ENCODE data around the gene BRD1. TPM values are rescaled to one million over a fixed set of nuclear protein-coding genes. Genes with fewer than 3 reads are reported as not detected.
A peak's percentile ranks its signal among the peaks of the same experiment; 100 is the strongest.

BRD1 gene
- total and polyA plus RNA-seq, 5 donors from 2014 or later, result 2.0 to 133 (median 2.3) TPM

DNA sequence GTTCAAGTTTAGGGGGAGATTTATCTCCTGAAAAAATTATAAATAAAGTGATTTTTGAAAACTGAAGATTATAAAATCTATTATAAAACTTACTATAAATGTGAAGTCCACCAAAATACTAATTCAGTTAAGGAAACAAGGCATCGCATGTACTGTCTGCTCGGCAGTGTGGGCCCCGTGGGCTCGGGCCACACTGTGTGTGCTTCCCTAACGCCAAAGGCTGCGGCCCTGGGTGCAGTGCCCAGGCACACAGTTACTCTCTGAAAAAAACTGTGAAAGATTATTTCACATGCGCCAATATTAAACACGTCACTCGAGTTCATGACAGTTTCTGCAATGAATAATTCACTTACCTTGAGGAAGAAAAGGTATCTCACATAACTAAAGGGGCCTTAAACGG lies 39.8 kb downstream of the BRD1 start:
- H3K4me1 ChIP-seq (ENCODE audit: control insufficient read depth, insufficient read depth, low read length, poor library complexity, severe bottlenecking), result peaks cover 33% of the 10 kb centered on the region
- Mint-ChIP-seq H3K4me1 (peaks cover 5 to 69% (median 33%) of the 10 kb centered on the region in 4 donors), H3K27ac (peak overlapping the region in 2 of 3 donors; percentile 90 to 94), H3K4me3 (peak overlapping the region in 3 of 4 donors; percentile 47 to 67 (median 60)), H3K9me3 (peaks cover 0 to 1% (median 0%) of the 10 kb centered on the region in 7 donors), H3K36me3 (peaks cover 27% of the 10 kb centered on the region), H3K27me3 (no peaks in the 10 kb centered on the region)
- no peak for DNase-seq
- H3K9me3 ChIP-seq (ENCODE audit: control insufficient read depth in 2 of 2, low read length in 2 of 2), result no peaks in the 10 kb centered on the region
- peaks cover 71% of the 10 kb centered on the region for H3K36me3 ChIP-seq (ENCODE audit: control insufficient read depth, insufficient read depth, low read length)
- peak overlapping the region; percentile 11 for H3K4me3 ChIP-seq (ENCODE audit: low read depth, low read length)
- ATAC-seq (ENCODE audit: low read depth in 2 of 2), result no peak
- H3K27me3 ChIP-seq (ENCODE audit: control insufficient read depth, insufficient read depth, low read length), result no peaks in the 10 kb centered on the region
- peak overlapping the region; percentile 60 for H3K27ac ChIP-seq (ENCODE audit: insufficient read depth, low read length, poor library complexity, severe bottlenecking)

DNA sequence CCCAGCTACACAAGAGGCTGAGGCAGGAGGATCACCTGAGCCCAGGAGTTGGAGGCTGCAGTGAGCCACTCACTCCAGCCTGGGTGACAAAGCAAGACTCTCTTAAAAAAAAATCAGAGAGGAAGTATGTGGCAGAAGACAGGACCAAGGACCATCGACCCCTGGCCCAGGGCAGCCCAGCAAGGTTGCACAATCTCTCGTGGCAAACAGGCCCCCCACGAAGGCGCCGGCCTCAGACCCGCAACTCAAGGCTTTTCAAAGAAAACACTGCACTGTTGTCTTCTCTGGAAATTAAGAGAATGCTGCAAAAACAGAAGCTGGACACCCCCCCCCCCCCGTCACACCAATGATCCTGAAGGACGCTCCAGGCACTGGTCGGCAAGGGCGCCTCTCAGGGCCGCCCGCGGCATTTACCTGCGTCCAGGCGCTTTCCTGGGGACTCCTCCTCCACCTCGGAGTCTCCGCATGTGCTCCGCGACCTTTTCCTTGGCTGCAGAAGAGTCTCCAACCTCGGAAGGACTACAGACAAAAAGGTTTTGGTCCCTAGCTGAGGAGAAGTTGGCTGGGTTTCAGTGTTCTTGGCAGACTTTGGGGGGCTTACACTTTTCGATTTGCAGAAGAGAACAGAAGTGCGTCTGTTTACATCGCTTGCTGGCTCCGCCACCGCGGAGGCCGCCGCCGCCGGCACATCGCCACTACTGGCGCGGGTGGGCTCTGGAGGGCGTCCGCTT lies 40.5 kb downstream of the BRD1 start:
- Histone ChIP-seq H3K36me3 (ENCODE audit: control insufficient read depth, insufficient read depth, low read length) (peaks cover 66% of the 10 kb centered on the region), H3K27me3 (ENCODE audit: control insufficient read depth, insufficient read depth, low read length) (no peaks in the 10 kb centered on the region), H3K27ac (ENCODE audit: insufficient read depth, low read length, poor library complexity, severe bottlenecking) (no peak overlapping the region), H3K4me1 (ENCODE audit: control insufficient read depth, insufficient read depth, low read length, poor library complexity, severe bottlenecking) (peaks cover 31% of the 10 kb centered on the region), H3K9me3 (ENCODE audit: control insufficient read depth in 2 of 2, low read length in 2 of 2) (no peaks in the 10 kb centered on the region), H3K4me3 (ENCODE audit: low read depth, low read length) (no peak overlapping the region)
- Mint-ChIP-seq H3K4me1 (peaks cover 5 to 63% (median 32%) of the 10 kb centered on the region in 4 donors), H3K4me3 (no peak overlapping the region), H3K27ac (peak overlapping the region in 1 of 3 donors; percentile 41), H3K36me3 (peaks cover 20% of the 10 kb centered on the region), H3K9me3 (peaks cover 0 to 1% (median 0%) of the 10 kb centered on the region in 7 donors), H3K27me3 (no peaks in the 10 kb centered on the region)
- no peak for DNase-seq
- no peak for ATAC-seq (ENCODE audit: low read depth in 2 of 2)

DNA sequence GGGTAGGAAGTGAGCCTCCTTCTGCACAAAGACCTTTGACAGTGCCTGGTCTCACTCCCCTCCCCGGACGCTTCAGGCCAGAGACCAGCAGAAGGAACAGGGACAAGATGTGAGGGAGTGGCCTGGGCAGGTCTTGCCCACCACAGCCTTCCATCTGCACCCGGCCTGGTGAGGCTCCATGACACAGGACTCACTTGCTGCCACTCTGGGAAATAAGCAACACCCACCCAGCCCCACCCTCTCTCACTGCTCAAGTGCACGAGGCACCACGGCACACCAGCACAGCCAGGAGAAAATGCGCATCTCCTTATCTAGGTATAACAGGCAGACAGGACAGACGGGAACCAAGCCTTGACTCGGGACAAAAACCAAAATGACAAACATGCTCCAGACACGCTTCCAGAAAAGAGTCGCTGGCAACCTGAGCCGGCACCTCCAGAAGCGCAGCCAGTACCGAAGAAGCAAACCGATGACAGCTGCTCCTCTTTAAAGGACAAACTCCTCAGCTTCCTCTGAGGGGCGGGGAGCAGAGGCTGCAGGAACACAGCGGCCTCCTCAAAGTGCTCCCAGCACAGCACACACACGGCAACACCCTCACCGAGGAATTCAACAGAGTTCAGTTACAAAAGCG lies 41.7 kb downstream of the BRD1 start:
- peaks cover 23% of the 10 kb centered on the region for H3K4me1 ChIP-seq (ENCODE audit: control insufficient read depth, insufficient read depth, low read length, poor library complexity, severe bottlenecking)
- H3K27ac ChIP-seq (ENCODE audit: insufficient read depth, low read length, poor library complexity, severe bottlenecking), result no peak overlapping the region
- Mint-ChIP-seq H3K9me3 (peaks cover 0 to 1% (median 0%) of the 10 kb centered on the region in 7 donors), H3K27me3 (no peaks in the 10 kb centered on the region), H3K4me3 (no peak overlapping the region), H3K36me3 (peaks cover 18% of the 10 kb centered on the region), H3K4me1 (peaks cover 0 to 54% (median 26%) of the 10 kb centered on the region in 4 donors), H3K27ac (peak overlapping the region in 1 of 3 donors; percentile 75)
- peaks cover 59% of the 10 kb centered on the region for H3K36me3 ChIP-seq (ENCODE audit: control insufficient read depth, insufficient read depth, low read length)
- no peak overlapping the region for H3K4me3 ChIP-seq (ENCODE audit: low read depth, low read length)
- no peaks in the 10 kb centered on the region for H3K27me3 ChIP-seq (ENCODE audit: control insufficient read depth, insufficient read depth, low read length)
- DNase-seq, result no peak
- no peak for ATAC-seq (ENCODE audit: low read depth in 2 of 2)
- H3K9me3 ChIP-seq (ENCODE audit: control insufficient read depth in 2 of 2, low read length in 2 of 2), result no peaks in the 10 kb centered on the region

DNA sequence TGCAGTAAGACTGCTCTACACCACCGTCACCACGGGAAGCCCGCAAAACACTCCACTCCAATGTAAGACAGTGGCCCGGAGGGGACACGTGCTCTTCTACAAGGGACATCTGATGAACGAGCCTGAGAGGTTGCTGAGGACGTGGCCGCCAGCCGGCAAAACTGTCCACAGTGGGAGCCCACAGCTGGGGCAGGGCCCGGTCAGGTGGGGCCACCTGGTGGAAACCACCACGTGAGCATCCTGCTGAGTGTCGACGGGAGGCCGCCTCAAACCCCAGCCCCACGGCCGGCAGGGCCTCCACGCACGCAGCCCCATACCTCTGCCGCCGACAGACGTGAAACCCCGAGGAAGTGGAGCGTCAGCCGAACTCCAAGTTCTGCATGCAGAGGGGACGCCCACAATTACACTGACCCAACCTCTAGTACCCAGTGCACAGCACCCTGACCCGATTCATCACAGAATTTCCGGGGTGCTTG lies 42.6 kb downstream of the BRD1 start:
- H3K4me1 ChIP-seq (ENCODE audit: control insufficient read depth, insufficient read depth, low read length, poor library complexity, severe bottlenecking), result peaks cover 26% of the 10 kb centered on the region

DNA sequence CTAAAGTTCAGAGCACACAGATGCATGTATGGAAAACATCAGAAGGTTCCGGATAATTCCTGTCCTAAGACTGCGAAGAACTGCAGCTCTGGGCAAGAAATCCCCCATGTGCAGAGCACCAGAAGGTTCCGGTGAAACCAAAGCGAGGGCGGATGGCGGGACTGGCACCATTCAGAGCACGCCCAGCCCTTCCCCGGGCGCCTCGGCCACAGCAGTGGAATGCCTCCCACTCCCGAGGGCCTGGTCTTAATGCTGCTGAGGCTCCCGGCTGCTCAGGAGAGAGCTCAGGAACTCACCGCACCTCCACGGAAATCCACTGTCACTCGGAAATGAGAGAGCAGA lies 43.1 kb downstream of the BRD1 start:
- Mint-ChIP-seq H3K4me1 (peaks cover 0 to 44% (median 16%) of the 10 kb centered on the region in 4 donors), H3K27me3 (no peaks in the 10 kb centered on the region), H3K27ac (no peak overlapping the region), H3K9me3 (peaks cover 0 to 1% (median 0%) of the 10 kb centered on the region in 7 donors), H3K4me3 (no peak overlapping the region), H3K36me3 (peaks cover 18% of the 10 kb centered on the region)
- no peak overlapping the region for H3K27ac ChIP-seq (ENCODE audit: insufficient read depth, low read length, poor library complexity, severe bottlenecking)
- peaks cover 58% of the 10 kb centered on the region for H3K36me3 ChIP-seq (ENCODE audit: control insufficient read depth, insufficient read depth, low read length)
- no peak for DNase-seq
- no peaks in the 10 kb centered on the region for H3K27me3 ChIP-seq (ENCODE audit: control insufficient read depth, insufficient read depth, low read length)
- H3K4me1 ChIP-seq (ENCODE audit: control insufficient read depth, insufficient read depth, low read length, poor library complexity, severe bottlenecking), result peaks cover 21% of the 10 kb centered on the region
- H3K4me3 ChIP-seq (ENCODE audit: low read depth, low read length), result no peak overlapping the region
- ATAC-seq (ENCODE audit: low read depth in 2 of 2), result no peak
- no peaks in the 10 kb centered on the region for H3K9me3 ChIP-seq (ENCODE audit: control insufficient read depth in 2 of 2, low read length in 2 of 2)

More for the DNA sequence above, 42.6 kb downstream of the BRD1 start:
- peaks cover 58% of the 10 kb centered on the region for H3K36me3 ChIP-seq (ENCODE audit: control insufficient read depth, insufficient read depth, low read length)
- H3K4me3 ChIP-seq (ENCODE audit: low read depth, low read length), result no peak overlapping the region
- H3K4me3 Mint-ChIP-seq, result no peak overlapping the region
- H3K27me3 ChIP-seq (ENCODE audit: control insufficient read depth, insufficient read depth, low read length), result no peaks in the 10 kb centered on the region
- H3K27ac Mint-ChIP-seq, result no peak overlapping the region
- peaks cover 0 to 1% (median 0%) of the 10 kb centered on the region in 7 donors for H3K9me3 Mint-ChIP-seq
- no peak overlapping the region for H3K27ac ChIP-seq (ENCODE audit: insufficient read depth, low read length, poor library complexity, severe bottlenecking)
- peaks cover 18% of the 10 kb centered on the region for H3K36me3 Mint-ChIP-seq
- no peaks in the 10 kb centered on the region for H3K9me3 ChIP-seq (ENCODE audit: control insufficient read depth in 2 of 2, low read length in 2 of 2)
- ATAC-seq (ENCODE audit: low read depth in 2 of 2) (no peak), DNase-seq (no peak)
- peaks cover 0 to 49% (median 19%) of the 10 kb centered on the region in 4 donors for H3K4me1 Mint-ChIP-seq
- no peaks in the 10 kb centered on the region for H3K27me3 Mint-ChIP-seq

DNA sequence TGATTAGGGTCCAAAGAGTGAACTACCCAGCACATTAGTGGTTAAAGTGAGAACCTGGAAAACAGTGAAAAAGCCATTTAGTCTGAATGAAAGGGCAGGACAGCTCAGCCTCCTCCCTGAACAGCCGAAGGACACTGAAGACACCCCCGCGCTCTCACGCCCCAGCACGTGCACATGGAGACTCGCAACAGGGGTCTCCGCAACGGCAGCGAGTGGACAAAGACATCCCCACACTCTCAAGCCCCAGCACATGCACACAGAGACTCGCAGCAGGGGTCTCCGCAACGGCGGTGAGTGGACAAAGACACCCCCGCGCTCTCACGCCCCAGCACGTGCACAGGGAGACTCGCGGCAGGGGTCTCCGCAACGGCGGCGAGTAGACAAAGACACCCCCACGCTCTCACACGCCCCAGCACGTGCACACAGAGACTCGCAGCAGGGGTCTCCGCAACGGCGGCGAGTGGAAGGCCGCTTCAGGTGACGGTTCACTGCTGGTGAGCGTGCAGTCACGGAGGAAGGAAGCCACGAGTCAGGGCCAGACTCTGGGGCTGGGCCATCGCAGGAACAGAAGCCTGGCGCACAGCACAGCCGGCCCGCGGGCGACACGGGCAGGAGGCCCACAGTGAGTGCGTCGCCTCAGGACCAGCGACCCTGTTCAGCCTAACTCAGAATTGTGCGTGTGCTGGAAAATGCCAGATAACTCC lies 43.6 kb downstream of the BRD1 start:
- peak overlapping the region in 1 of 3 donors; percentile 18 for H3K27ac Mint-ChIP-seq

DNA sequence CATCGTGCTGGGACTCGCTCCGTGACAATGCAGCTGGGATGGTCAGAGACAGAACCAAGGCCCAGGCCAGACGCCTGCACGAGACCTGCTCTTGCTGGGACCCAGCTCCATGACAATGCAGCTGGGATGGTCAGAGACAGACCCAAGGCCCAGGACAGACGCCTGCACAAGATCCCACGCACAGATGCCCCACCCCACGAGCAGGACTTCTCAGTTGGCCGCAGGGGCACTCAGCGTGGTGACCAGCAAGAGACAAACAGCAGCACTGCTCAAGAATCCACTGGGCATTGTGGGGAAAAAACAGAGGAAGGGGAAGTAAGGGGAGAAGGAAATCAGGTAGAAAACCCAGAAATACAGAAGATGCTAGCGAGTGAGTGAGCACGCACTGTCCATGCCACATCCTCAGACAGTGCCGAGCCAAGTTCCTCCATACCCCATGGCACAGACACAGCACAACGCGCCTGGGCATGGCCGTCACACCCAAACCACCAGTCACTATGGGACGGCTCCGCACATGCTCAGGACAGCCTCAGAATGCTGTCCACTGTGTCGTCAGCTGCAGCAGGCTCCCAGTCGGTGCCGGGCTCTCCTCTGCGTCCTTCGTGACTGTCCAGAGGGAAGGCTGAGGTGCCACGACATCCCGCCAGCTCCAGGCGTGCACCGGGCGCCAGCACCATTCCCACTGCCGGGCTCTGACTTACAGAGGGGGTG lies 44.5 kb downstream of the BRD1 start:
- no peak overlapping the region for H3K4me3 Mint-ChIP-seq
- peaks cover 0 to 1% (median 0%) of the 10 kb centered on the region in 7 donors for H3K9me3 Mint-ChIP-seq
- Histone ChIP-seq H3K27me3 (ENCODE audit: control insufficient read depth, insufficient read depth, low read length) (no peaks in the 10 kb centered on the region), H3K4me1 (ENCODE audit: control insufficient read depth, insufficient read depth, low read length, poor library complexity, severe bottlenecking) (peaks cover 7% of the 10 kb centered on the region), H3K4me3 (ENCODE audit: low read depth, low read length) (no peak overlapping the region), H3K9me3 (ENCODE audit: control insufficient read depth in 2 of 2, low read length in 2 of 2) (no peaks in the 10 kb centered on the region), H3K36me3 (ENCODE audit: control insufficient read depth, insufficient read depth, low read length) (peaks cover 62% of the 10 kb centered on the region), H3K27ac (ENCODE audit: insufficient read depth, low read length, poor library complexity, severe bottlenecking) (no peak overlapping the region)
- peaks cover 16% of the 10 kb centered on the region for H3K36me3 Mint-ChIP-seq
- DNase-seq, result no peak
- peaks cover 0 to 33% (median 11%) of the 10 kb centered on the region in 4 donors for H3K4me1 Mint-ChIP-seq
- H3K27ac Mint-ChIP-seq, result peak overlapping the region in 1 of 3 donors; percentile 15
- H3K27me3 Mint-ChIP-seq, result no peaks in the 10 kb centered on the region
- ATAC-seq (ENCODE audit: low read depth in 2 of 2), result no peak

More for the DNA sequence above, 43.6 kb downstream of the BRD1 start:
- H3K4me3 Mint-ChIP-seq, result no peak overlapping the region
- no peaks in the 10 kb centered on the region for H3K9me3 ChIP-seq (ENCODE audit: control insufficient read depth in 2 of 2, low read length in 2 of 2)
- H3K4me3 ChIP-seq (ENCODE audit: low read depth, low read length), result no peak overlapping the region
- ATAC-seq (ENCODE audit: low read depth in 2 of 2), result no peak
- H3K27me3 ChIP-seq (ENCODE audit: control insufficient read depth, insufficient read depth, low read length), result no peaks in the 10 kb centered on the region
- peaks cover 18% of the 10 kb centered on the region for H3K36me3 Mint-ChIP-seq
- peaks cover 59% of the 10 kb centered on the region for H3K36me3 ChIP-seq (ENCODE audit: control insufficient read depth, insufficient read depth, low read length)
- DNase-seq, result no peak
- no peaks in the 10 kb centered on the region for H3K27me3 Mint-ChIP-seq
- peaks cover 0 to 40% (median 14%) of the 10 kb centered on the region in 4 donors for H3K4me1 Mint-ChIP-seq
- H3K9me3 Mint-ChIP-seq, result peaks cover 0 to 1% (median 0%) of the 10 kb centered on the region in 7 donors
- peaks cover 16% of the 10 kb centered on the region for H3K4me1 ChIP-seq (ENCODE audit: control insufficient read depth, insufficient read depth, low read length, poor library complexity, severe bottlenecking)
- H3K27ac ChIP-seq (ENCODE audit: insufficient read depth, low read length, poor library complexity, severe bottlenecking), result no peak overlapping the region

Data from CD4-positive, CD25-positive, alpha-beta regulatory T cell (primary cell).